Dedifferentiated amniotic fluid mesenchymal stem cell (primary cell): Measurements from ENCODE around the gene ADAP1.

ENCODE experiments used
- DNase-seq: peaks from one replicate; pipeline ENCODE4 v3.0.0-alpha.2; 2016; ENCODE audit errors: extremely low spot score

Gene ADAP1

GRCh38 chr7:922334-923107 is 32.0 kb downstream of the ADAP1 start:
- DNase-seq: no peak

- no peak for DNase-seq
Measured at GRCh38 chr7:921581-922333, 32.7 kb downstream of the ADAP1 start.

GRCh38 chr7:921071-921461 is 33.4 kb downstream of the ADAP1 start:
- no peak for DNase-seq

- DNase-seq: no peak
Measured at GRCh38 chr7:920351-921070, 34.0 kb downstream of the ADAP1 start.

GRCh38 chr7:919924-920341 is 34.5 kb downstream of the ADAP1 start:
- DNase-seq: no peak

GRCh38 chr7:919114-919442 is 35.4 kb downstream of the ADAP1 start:
- DNase-seq: no peak

GRCh38 chr7:918441-919113 is 35.9 kb downstream of the ADAP1 start:
- no peak for DNase-seq

- DNase-seq: no peak
Measured at GRCh38 chr7:918118-918425, 36.4 kb downstream of the ADAP1 start.

- DNase-seq: no peak
Measured at GRCh38 chr7:917255-918117, 37.0 kb downstream of the ADAP1 start.

GRCh38 chr7:916291-916941 is 38.1 kb downstream of the ADAP1 start:
- DNase-seq: no peak

GRCh38 chr7:915291-916218 is 38.9 kb downstream of the ADAP1 start:
- DNase-seq: no peak

- no peak for DNase-seq
Measured at GRCh38 chr7:914521-915194, 39.8 kb downstream of the ADAP1 start.

- DNase-seq: no peak
Measured at GRCh38 chr7:913736-914520, 40.6 kb downstream of the ADAP1 start.

- DNase-seq: no peak
Measured at GRCh38 chr7:911791-912480, 42.5 kb downstream of the ADAP1 start.

- DNase-seq: no peak
Measured at GRCh38 chr7:910931-911431, 43.5 kb downstream of the ADAP1 start.

- DNase-seq: no peak
Measured at GRCh38 chr7:910441-910861, 44.0 kb downstream of the ADAP1 start.
